Body of pancreas (tissue), 4 donors: ENCODE results near the gene MYH7.

Source experiments
- CTCF ChIP-seq, 7 experiments: fragments of 450-650 bp in 4 of 7; fragments of 200-600 bp in 3 of 7; sonication (generic) in 3 of 7; IDR thresholded peaks; one replicate each; pipeline ENCODE4 v1.5.1; 2016 to 2019; ENCODE audit warnings: antibody characterized with exemption in 7 of 7
- POLR2A ChIP-seq, 3 donors: fragments of 450-650 bp; IDR thresholded peaks; one replicate each; pipeline ENCODE4 v1.6.1; 2016; ENCODE audit warnings: antibody characterized with exemption in 3 of 3, mild to moderate bottlenecking in 2 of 3

- no peak for TF ChIP-seq CTCF (IDR thresholded peaks at IDR 0.05)
- no peak for TF ChIP-seq POLR2A (IDR thresholded peaks at IDR 0.05)
Observed at GRCh38 chr14:23409966-23410635, 25.4 kb downstream of the MYH7 start.
